Measurements from ENCODE around the gene SLC29A2. TPM values are rescaled to one million over a fixed set of nuclear protein-coding genes. Genes with fewer than 3 reads are reported as not detected.

The SLC29A2 gene
- total and polyA plus RNA-seq, 2 donors (not counting 1 experiment from before 2014, with no cell fraction given), result 16.2 to 18.5 TPM

DNA sequence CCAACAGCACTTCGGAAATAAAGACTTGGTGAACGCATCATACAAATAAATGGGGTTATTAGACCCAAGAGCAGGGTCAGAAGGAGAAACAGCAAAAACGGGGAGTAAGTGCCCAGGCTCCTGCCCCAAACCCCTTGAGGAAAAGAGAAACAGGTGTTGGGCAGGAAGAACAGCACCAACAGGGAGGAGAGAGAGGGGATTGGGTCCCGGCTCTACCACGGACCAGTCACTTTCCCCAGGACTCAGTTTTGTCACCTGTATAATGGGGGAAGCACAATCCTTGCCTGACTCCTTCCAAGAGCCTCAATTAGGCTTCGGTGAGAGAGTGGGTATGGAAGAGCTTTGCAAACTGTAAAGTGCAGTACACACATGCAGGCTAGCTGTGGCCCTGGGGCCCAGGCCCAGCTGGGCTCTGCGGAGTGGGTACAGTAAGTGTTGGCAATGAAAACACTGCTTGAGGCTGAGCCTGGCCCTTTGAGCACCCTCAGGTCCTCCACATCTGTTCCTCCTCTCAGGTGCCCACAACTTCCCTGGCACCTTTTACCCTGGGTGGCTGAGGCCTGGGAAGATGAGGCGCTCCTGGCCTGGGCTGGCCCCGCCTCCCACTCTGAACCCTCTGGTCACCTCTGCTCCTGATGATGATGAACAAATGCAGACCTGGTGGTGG, 8.9 kb downstream of the SLC29A2 start:
- H3K9ac ChIP-seq (ENCODE audit: low read length), result no peak overlapping the region
- H3K36me3 ChIP-seq (replicated peaks in 1 of 2; ENCODE audit: control extremely low read depth in 1 of 2, control insufficient read depth in 1 of 2, extremely low read depth in 1 of 2, insufficient read depth in 2 of 2, low read length in 1 of 2), result no peaks in the 10 kb centered on the region
- no peak for DNase-seq
- no peaks in the 10 kb centered on the region for H3K4me1 Mint-ChIP-seq
- intact Hi-C loops (cut with micrococcal nuclease), result no loop called here
- no peaks in the 10 kb centered on the region for H4K20me1 ChIP-seq (ENCODE audit: control insufficient read depth, insufficient read depth, low read length, poor library complexity, severe bottlenecking)
- CTCF ChIA-PET, result interaction anchor here (0.6 to 3.9 kb wide), 7 partner anchors 18 to 178 kb away, joined by 3 to 25 read pairs (median 6); partner anchors contain the start of gene BRMS1
- no peak for ATAC-seq (ENCODE audit: low read depth)
- 91% methylated on average over 9 of the region's 9 CpGs for WGBS (ENCODE audit: insufficient coverage)
- no peak for TF ChIP-seq EZH2 (IDR thresholded peaks at IDR 0.05; ENCODE audit: borderline replicate concordance, insufficient read depth, low read depth, low read length, poor library complexity, severe bottlenecking)
- TF ChIP-seq, protein P1, sequence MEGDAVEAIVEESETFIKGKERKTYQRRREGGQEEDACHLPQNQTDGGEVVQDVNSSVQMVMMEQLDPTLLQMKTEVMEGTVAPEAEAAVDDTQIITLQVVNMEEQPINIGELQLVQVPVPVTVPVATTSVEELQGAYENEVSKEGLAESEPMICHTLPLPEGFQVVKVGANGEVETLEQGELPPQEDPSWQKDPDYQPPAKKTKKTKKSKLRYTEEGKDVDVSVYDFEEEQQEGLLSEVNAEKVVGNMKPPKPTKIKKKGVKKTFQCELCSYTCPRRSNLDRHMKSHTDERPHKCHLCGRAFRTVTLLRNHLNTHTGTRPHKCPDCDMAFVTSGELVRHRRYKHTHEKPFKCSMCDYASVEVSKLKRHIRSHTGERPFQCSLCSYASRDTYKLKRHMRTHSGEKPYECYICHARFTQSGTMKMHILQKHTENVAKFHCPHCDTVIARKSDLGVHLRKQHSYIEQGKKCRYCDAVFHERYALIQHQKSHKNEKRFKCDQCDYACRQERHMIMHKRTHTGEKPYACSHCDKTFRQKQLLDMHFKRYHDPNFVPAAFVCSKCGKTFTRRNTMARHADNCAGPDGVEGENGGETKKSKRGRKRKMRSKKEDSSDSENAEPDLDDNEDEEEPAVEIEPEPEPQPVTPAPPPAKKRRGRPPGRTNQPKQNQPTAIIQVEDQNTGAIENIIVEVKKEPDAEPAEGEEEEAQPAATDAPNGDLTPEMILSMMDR (IDR thresholded peaks at IDR 0.05), result no peak
- no peak overlapping the region for H3K4me3 ChIP-seq (ENCODE audit: control extremely low read depth in 1 of 5, extremely low read depth in 1 of 5, insufficient read depth in 1 of 5, low read depth in 2 of 5, low read length in 4 of 5)
- H3K4me3 Mint-ChIP-seq, result no peak overlapping the region
- H3K27ac ChIP-seq (ENCODE audit: low read length in 2 of 2), result no peak overlapping the region
- no peaks in the 10 kb centered on the region for H3K27me3 Mint-ChIP-seq
- H3K9me3 ChIP-seq (ENCODE audit: control extremely low read depth in 1 of 3, control insufficient read depth in 2 of 3, insufficient read depth in 1 of 3, low read length in 2 of 3), result no peaks in the 10 kb centered on the region
- H3K27me3 ChIP-seq (replicated peaks in 1 of 4; ENCODE audit: control extremely low read depth in 1 of 4, control insufficient read depth in 3 of 4, insufficient read depth in 4 of 4, low read length in 3 of 4), result no peaks in the 10 kb centered on the region
- no peaks in the 10 kb centered on the region for H3K9me3 Mint-ChIP-seq (ENCODE audit: insufficient read depth)
- H3K4me1 ChIP-seq (ENCODE audit: control insufficient read depth in 2 of 2, insufficient read depth in 2 of 2, low read length in 2 of 2), result no peaks in the 10 kb centered on the region
- POLR2A ChIA-PET, result no interaction called here
- H2AFZ ChIP-seq (ENCODE audit: insufficient read depth, low read depth, low read length, poor library complexity, severe bottlenecking), result no peak overlapping the region
- H3K27ac Mint-ChIP-seq, result no peak overlapping the region
- no peaks in the 10 kb centered on the region for H3K79me2 ChIP-seq (ENCODE audit: control insufficient read depth, insufficient read depth, low read length)
- H3K4me2 ChIP-seq (replicated peaks; ENCODE audit: low read depth, low read length, poor library complexity, severe bottlenecking), result no peak overlapping the region

DNA sequence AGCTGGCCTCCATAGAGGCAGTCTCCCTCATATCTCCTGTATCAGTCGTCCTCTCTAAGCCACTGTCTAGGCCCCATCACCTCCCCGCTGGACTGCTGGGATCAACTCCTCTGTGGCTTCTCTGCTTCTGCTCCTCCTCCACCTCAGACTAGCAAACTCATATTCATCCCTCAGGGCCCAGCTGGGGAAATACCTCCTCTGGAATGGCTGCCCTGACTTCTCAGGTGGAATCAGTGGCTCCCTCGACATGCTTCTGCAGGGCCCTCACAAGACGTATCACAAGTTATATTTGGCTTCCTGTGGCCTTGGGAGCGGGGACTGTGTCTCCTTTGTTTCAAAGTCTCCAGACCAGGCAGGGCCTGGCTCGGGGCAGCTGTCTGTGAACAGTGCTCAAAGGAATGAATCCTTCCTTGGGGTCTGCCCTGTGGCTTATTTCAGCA, 10.0 kb downstream of the SLC29A2 start:
- DNase-seq (no peak), ATAC-seq (ENCODE audit: low read depth) (no peak)
- Histone ChIP-seq H3K4me2 (replicated peaks; ENCODE audit: low read depth, low read length, poor library complexity, severe bottlenecking) (no peak overlapping the region), H3K27me3 (replicated peaks in 1 of 4; ENCODE audit: control extremely low read depth in 1 of 4, control insufficient read depth in 3 of 4, insufficient read depth in 4 of 4, low read length in 3 of 4) (no peaks in the 10 kb centered on the region), H2AFZ (ENCODE audit: insufficient read depth, low read depth, low read length, poor library complexity, severe bottlenecking) (no peak overlapping the region), H3K9me3 (ENCODE audit: control extremely low read depth in 1 of 3, control insufficient read depth in 2 of 3, insufficient read depth in 1 of 3, low read length in 2 of 3) (no peaks in the 10 kb centered on the region), H4K20me1 (ENCODE audit: control insufficient read depth, insufficient read depth, low read length, poor library complexity, severe bottlenecking) (no peaks in the 10 kb centered on the region), H3K4me1 (ENCODE audit: control insufficient read depth in 2 of 2, insufficient read depth in 2 of 2, low read length in 2 of 2) (no peaks in the 10 kb centered on the region), H3K79me2 (ENCODE audit: control insufficient read depth, insufficient read depth, low read length) (no peaks in the 10 kb centered on the region), H3K4me3 (ENCODE audit: control extremely low read depth in 1 of 5, extremely low read depth in 1 of 5, insufficient read depth in 1 of 5, low read depth in 2 of 5, low read length in 4 of 5) (no peak overlapping the region), H3K9ac (ENCODE audit: low read length) (no peak overlapping the region), H3K36me3 (replicated peaks in 1 of 2; ENCODE audit: control extremely low read depth in 1 of 2, control insufficient read depth in 1 of 2, extremely low read depth in 1 of 2, insufficient read depth in 2 of 2, low read length in 1 of 2) (no peaks in the 10 kb centered on the region), H3K27ac (ENCODE audit: low read length in 2 of 2) (no peak overlapping the region)
- Mint-ChIP-seq H3K27me3 (no peaks in the 10 kb centered on the region), H3K4me3 (no peak overlapping the region), H3K27ac (no peak overlapping the region), H3K4me1 (no peaks in the 10 kb centered on the region), H3K9me3 (ENCODE audit: insufficient read depth) (no peaks in the 10 kb centered on the region)
- intact Hi-C loops (cut with micrococcal nuclease), result no loop called here
- POLR2A ChIA-PET, result no interaction called here
- no peak for TF ChIP-seq EZH2 (IDR thresholded peaks at IDR 0.05; ENCODE audit: borderline replicate concordance, insufficient read depth, low read depth, low read length, poor library complexity, severe bottlenecking)
- TF ChIP-seq, protein P1 (IDR thresholded peaks at IDR 0.05), result no peak
- CTCF ChIA-PET, result interaction anchor here (0.5 to 1.4 kb wide), 3 partner anchors 18 to 28 kb away, joined by 3 read pairs; no protein-coding TSS in a partner anchor
- 91% methylated on average over 6 of the region's 6 CpGs for WGBS (ENCODE audit: insufficient coverage)

All from B cell (primary cell).